Neural crest cell (in vitro differentiated cells): ENCODE data around the gene ZCCHC24. TPM values are rescaled to one million over a fixed set of nuclear protein-coding genes. Genes with fewer than 3 reads are reported as not detected.
A peak's percentile ranks its signal among the peaks of the same experiment; 100 is the strongest.

ENCODE experiments used
- DNase-seq: peaks from one replicate; pipeline ENCODE4 v3.0.0; 2021; ENCODE audit warnings: low read depth, mixed read lengths, low spot score
- H3K27ac Mint-ChIP-seq: one replicate; pipeline ENCODE4 v1.8.0; 2021; ENCODE audit warnings: mild to moderate bottlenecking, mixed read lengths; ENCODE audit not compliant: unreplicated experiment
- H3K27me3 Mint-ChIP-seq: 2 replicates; pipeline ENCODE4 v1.8.0; 2021; ENCODE audit warnings: low read depth, mild to moderate bottlenecking, mixed read lengths
- H3K36me3 Mint-ChIP-seq: 2 replicates; pipeline ENCODE4 v1.8.0; 2021; ENCODE audit warnings: low read depth, mild to moderate bottlenecking, mixed read lengths
- H3K4me1 Mint-ChIP-seq: 2 replicates; pipeline ENCODE4 v1.8.0; 2021; ENCODE audit warnings: mixed read lengths
- H3K4me3 Mint-ChIP-seq: one replicate; pipeline ENCODE4 v1.8.0; 2021; ENCODE audit warnings: mild to moderate bottlenecking, mixed read lengths
- H3K9me3 Mint-ChIP-seq: 2 replicates; pipeline ENCODE4 v1.8.0; 2021; ENCODE audit warnings: mixed read lengths
- total RNA-seq: library from RNA; stranded (reverse); gene quantifications from 2 replicates; pipeline ENCODE4 v1.2.1, GENCODE V29; 2021
- TF ChIP-seq, protein P1 (sequence below): fragments of 200-600 bp; sonication (generic); conservative IDR thresholded peaks from 2 replicates; pipeline ENCODE4 v1.5.0; 2021; ENCODE audit warnings: antibody characterized with exemption, mild to moderate bottlenecking

Gene ZCCHC24
- total RNA-seq, 1 donor from 2014 or later: 26.5 TPM

DNA sequence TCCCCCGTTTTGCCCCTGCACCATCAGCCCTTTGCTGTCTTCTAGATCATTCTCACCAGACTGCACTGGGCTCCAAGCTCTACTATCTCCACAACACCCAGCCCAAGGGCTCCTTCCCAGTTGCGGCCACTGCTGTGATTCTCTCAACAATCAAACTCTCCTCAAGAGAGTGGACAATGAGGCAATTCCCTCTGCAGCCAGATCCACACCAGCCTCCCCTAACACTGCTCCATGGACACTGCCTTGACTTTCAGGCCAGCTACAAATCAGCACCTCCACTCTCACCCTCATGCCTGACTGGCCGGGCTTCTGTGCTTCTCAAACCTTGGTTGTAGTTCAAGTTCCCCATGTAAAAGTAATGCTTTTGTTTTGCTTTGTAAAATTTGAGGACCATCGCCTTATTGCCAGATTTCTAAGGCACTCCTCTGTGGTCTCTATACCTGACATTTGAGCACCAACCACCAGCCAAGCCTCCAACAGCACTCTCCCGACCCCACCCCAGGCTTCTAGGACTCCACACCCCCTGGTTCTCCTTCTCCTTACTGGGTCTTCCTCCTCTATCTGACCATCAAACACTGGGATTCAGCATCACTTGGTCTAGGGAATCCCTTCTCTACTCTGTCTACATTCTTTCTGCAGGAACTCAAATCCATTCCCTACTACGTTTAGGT is 52.8 kb downstream of the ZCCHC24 start:
- Mint-ChIP-seq H3K4me1 (peaks cover 18% of the 10 kb centered on the region), H3K36me3 (peaks cover 4% of the 10 kb centered on the region), H3K4me3 (no peak overlapping the region), H3K27me3 (no peaks in the 10 kb centered on the region), H3K27ac (peak overlapping the region; percentile 93), H3K9me3 (no peaks in the 10 kb centered on the region)
- no peak for DNase-seq
- TF ChIP-seq, protein P1, sequence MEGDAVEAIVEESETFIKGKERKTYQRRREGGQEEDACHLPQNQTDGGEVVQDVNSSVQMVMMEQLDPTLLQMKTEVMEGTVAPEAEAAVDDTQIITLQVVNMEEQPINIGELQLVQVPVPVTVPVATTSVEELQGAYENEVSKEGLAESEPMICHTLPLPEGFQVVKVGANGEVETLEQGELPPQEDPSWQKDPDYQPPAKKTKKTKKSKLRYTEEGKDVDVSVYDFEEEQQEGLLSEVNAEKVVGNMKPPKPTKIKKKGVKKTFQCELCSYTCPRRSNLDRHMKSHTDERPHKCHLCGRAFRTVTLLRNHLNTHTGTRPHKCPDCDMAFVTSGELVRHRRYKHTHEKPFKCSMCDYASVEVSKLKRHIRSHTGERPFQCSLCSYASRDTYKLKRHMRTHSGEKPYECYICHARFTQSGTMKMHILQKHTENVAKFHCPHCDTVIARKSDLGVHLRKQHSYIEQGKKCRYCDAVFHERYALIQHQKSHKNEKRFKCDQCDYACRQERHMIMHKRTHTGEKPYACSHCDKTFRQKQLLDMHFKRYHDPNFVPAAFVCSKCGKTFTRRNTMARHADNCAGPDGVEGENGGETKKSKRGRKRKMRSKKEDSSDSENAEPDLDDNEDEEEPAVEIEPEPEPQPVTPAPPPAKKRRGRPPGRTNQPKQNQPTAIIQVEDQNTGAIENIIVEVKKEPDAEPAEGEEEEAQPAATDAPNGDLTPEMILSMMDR: no peak

DNA sequence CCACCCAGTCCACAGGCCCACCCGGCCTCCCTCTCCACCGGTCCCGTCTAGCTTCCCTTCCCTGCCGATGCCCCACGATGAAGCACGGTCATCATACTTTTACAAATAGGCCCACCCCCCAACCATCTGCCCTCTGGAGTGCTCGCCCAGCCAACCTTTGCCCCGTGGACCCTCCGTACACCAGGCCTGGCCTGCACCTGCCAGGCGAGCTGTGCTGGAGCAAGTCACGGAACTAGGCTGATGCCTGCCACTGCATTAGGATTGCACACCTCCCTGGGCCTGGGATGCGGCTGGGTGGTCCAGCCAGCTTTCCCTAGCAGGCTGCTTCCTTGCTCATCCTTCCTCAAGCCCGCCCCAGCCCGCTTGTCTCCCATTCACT is 53.4 kb downstream of the ZCCHC24 start:
- TF ChIP-seq, protein P1: no peak
- Mint-ChIP-seq H3K4me1 (peaks cover 11% of the 10 kb centered on the region), H3K9me3 (no peaks in the 10 kb centered on the region), H3K27me3 (no peaks in the 10 kb centered on the region), H3K36me3 (peaks cover 4% of the 10 kb centered on the region), H3K27ac (peak overlapping the region; percentile 93), H3K4me3 (no peak overlapping the region)
- DNase-seq: no peak

GRCh38 chr10:79391231-79392019 is 54.0 kb downstream of the ZCCHC24 start:
- peaks cover 5% of the 10 kb centered on the region for H3K4me1 Mint-ChIP-seq
- H3K4me3 Mint-ChIP-seq: no peak overlapping the region
- no peaks in the 10 kb centered on the region for H3K9me3 Mint-ChIP-seq
- TF ChIP-seq, protein P1: no peak
- H3K27ac Mint-ChIP-seq: no peak overlapping the region
- no peaks in the 10 kb centered on the region for H3K27me3 Mint-ChIP-seq
- H3K36me3 Mint-ChIP-seq: peaks cover 4% of the 10 kb centered on the region
- DNase-seq: no peak

- Mint-ChIP-seq H3K27me3 (no peaks in the 10 kb centered on the region), H3K27ac (no peak overlapping the region), H3K36me3 (peaks cover under 1% of the 10 kb centered on the region), H3K4me3 (no peak overlapping the region), H3K4me1 (peaks cover 4% of the 10 kb centered on the region), H3K9me3 (no peaks in the 10 kb centered on the region)
- TF ChIP-seq, protein P1: no peak
- DNase-seq: no peak
Observed at GRCh38 chr10:79390551-79391229, 54.7 kb downstream of the ZCCHC24 start.

GRCh38 chr10:79390057-79390456 is 55.4 kb downstream of the ZCCHC24 start:
- Mint-ChIP-seq H3K9me3 (no peaks in the 10 kb centered on the region), H3K27ac (no peak overlapping the region), H3K36me3 (no peaks in the 10 kb centered on the region), H3K4me1 (peaks cover 4% of the 10 kb centered on the region), H3K27me3 (no peaks in the 10 kb centered on the region), H3K4me3 (no peak overlapping the region)
- TF ChIP-seq, protein P1: no peak
- no peak for DNase-seq
